Stomach smooth muscle (tissue), 2 donors: ENCODE results near the gene LRRC7.
"Not testable (repeated sequence)": the region's sequence is repeated elsewhere in the genome, so short reads cannot be mapped to it uniquely, and the experiment has no call there.

Source experiments
- H3K27ac ChIP-seq: one replicate; pipeline ENCODE4 v1.7.0; 2013; ENCODE audit warnings: mild to moderate bottlenecking, low read length, inconsistent platforms
- H3K27me3 ChIP-seq, 2 donors: one replicate each; pipeline ENCODE4 v1.7.0; 2013; ENCODE audit warnings: low read length in 2 of 2; ENCODE audit not compliant: insufficient read depth in 2 of 2, control insufficient read depth in 1 of 2
- H3K36me3 ChIP-seq, 2 donors: one replicate each; pipeline ENCODE4 v1.7.0; 2013; ENCODE audit warnings: low read length in 2 of 2; ENCODE audit not compliant: control insufficient read depth in 2 of 2, insufficient read depth in 2 of 2
- H3K4me1 ChIP-seq: one replicate; pipeline ENCODE4 v1.7.0; 2013; ENCODE audit warnings: low read length; ENCODE audit not compliant: control insufficient read depth, insufficient read depth
- H3K4me3 ChIP-seq, 2 donors: one replicate each; pipeline ENCODE4 v1.7.0; 2013; ENCODE audit warnings: low read length in 2 of 2
- H3K9ac ChIP-seq, 2 donors: one replicate each; pipeline ENCODE4 v1.7.0; 2013; ENCODE audit warnings: low read length in 2 of 2, mild to moderate bottlenecking in 1 of 2
- H3K9me3 ChIP-seq, 2 donors: one replicate each; pipeline ENCODE4 v1.7.0; 2013; ENCODE audit warnings: low read length in 2 of 2; ENCODE audit not compliant: control insufficient read depth in 2 of 2
- donor health status: healthy.
- donor health status: Pancreatic carcinoma.

Gene LRRC7

DNA sequence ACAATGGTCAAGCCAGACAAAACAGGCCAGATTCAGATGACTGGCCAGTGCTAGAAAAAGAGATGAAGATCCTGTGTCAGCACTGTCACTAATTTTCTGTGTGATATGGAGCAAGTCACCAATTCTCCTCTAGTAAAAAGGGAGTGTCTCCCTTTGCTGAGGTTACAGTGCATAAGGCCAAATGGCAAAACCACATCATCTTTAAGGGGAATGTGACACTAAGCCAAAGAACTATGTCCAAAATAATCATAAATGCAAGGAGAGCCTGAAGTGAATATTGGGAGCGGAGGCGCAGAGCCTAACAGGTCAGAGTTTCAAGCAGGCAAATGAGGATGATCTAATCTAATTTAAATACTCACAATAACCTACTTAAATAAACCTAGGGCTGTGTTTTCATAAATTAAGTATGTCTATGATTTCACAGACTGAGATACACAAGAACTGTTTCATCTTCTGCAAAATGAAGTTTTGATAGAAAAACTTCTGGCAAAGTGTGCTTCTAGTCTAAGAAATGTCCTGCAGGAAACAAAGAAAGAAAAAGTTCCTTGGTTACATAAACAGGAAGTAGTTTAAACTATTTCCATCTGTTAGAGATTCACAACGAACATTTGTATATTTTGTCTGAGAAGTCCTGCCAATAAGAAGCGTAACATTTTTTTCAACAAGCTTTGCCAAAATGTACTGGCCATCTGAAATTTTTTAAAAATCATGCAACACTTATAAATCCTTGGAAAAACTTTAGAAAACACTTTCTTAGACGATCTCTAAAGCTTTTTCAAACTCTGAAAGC lies 347.4 kb downstream of the LRRC7 start:
- no peak overlapping the region for H3K9ac ChIP-seq
- no peak overlapping the region for H3K27ac ChIP-seq

DNA sequence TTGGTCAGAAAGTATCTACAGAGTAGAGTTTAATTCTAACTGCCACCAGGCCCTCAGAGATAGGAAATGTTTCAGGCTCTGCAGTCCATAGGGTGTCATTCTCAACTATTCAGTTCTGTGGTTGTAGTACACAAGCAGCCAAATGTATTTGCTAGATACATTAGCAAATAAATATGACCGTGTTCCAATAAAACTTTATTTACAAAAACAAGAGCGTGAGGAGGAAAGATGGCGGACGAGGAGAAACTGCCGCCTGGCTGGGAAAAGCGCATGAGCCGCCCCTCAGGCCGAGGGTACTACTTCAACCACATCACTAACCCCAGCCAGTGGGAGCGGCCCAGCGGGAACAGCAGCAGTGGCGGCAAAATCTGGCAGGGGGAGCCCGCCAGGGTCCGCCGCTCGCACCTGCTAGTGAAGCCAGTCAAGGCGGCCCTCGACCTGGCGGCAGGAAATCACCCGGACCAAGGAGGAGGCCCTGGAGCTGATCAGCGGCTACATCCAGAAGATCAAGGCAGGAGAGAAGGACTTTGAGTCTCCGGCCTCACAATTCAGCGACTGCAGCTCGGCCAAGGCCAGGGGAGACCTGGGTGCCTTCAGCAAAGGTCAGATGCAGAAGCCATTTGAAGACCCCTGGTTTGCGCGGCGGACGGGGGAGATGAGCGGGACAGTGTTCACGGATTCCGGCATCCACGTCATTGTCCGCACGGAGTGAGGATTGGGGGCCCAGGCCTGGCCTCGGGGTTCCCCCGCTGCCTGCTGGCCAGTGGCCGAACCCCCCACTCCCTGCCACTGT lies 351.6 kb downstream of the LRRC7 start:
- H3K9ac ChIP-seq, result no peak overlapping the region
- no peak overlapping the region for H3K4me3 ChIP-seq
- H3K36me3 ChIP-seq, result no peaks in the 10 kb centered on the region
- no peak overlapping the region for H3K27ac ChIP-seq
- no peaks in the 10 kb centered on the region for H3K27me3 ChIP-seq
- H3K9me3 ChIP-seq, result no peaks in the 10 kb centered on the region
- no peaks in the 10 kb centered on the region for H3K4me1 ChIP-seq

More for the DNA sequence above, 347.4 kb downstream of the LRRC7 start:
- Histone ChIP-seq H3K4me1 (no peaks in the 10 kb centered on the region), H3K9me3 (no peaks in the 10 kb centered on the region), H3K27me3 (no peaks in the 10 kb centered on the region), H3K36me3 (no peaks in the 10 kb centered on the region), H3K4me3 (no peak overlapping the region)

DNA sequence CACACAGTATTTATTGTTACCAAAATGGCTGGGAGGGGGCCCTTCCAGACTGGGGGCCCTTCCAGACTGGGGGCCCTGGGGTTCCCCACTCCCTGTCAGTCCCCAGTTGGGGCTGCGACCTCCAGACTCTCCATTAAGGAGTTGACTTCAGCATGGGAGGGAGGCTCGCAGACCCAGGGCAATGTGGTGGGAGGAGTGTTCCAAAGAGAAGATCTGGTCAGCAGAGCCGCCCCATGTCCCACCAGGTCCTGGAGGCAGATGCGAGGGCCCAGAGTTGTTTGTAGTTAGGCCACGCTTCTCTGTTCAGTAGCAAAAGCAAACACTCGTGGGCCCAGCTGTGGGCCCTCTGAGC lies 352.2 kb downstream of the LRRC7 start:
- H3K9ac ChIP-seq, result no peak overlapping the region
- H3K27ac ChIP-seq, result no peak overlapping the region
- no peaks in the 10 kb centered on the region for H3K27me3 ChIP-seq
- H3K4me3 ChIP-seq, result no peak overlapping the region
- no peaks in the 10 kb centered on the region for H3K4me1 ChIP-seq
- H3K36me3 ChIP-seq, result no peaks in the 10 kb centered on the region
- H3K9me3 ChIP-seq, result no peaks in the 10 kb centered on the region

DNA sequence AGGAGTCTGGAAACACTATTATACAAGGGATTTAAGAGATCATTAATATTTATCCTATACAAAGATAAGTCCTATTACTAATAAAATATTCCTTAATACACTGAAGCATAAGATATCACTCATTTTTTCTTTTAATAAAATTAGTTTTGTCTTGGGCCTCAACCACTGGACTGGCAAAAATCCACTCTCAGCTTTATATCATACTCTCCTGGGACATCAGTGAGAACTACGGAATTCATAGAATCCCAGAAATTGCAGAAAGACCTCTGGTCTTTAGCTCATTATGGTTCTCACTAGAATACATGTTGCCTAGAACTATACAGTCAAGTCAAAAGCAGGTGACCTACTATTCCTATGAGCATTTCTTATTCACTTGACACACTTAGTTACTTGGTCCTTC lies 352.7 kb downstream of the LRRC7 start:
- no peak overlapping the region for H3K9ac ChIP-seq
- H3K4me1 ChIP-seq, result no peaks in the 10 kb centered on the region
- no peaks in the 10 kb centered on the region for H3K9me3 ChIP-seq
- H3K27ac ChIP-seq, result no peak overlapping the region
- no peak overlapping the region for H3K4me3 ChIP-seq
- no peaks in the 10 kb centered on the region for H3K36me3 ChIP-seq
- H3K27me3 ChIP-seq, result no peaks in the 10 kb centered on the region

DNA sequence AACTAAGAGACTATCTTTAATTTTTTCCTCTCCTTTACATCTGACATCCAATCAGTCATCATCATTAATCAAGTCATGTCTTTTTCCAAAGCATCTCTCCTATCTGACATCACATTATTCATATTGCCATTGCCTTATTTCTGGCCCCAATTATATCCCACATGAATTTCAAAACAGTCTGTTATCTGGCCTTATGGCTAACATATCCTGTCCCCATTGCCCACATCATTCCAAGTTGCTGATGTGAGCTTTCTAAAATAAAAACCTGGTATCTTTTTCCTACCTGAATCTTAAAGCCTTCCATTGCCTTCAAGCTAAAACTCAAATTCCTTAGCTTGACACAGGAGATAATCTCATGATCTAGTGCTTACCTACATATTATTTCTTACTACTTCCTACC lies 353.8 kb downstream of the LRRC7 start:
- no peak overlapping the region for H3K9ac ChIP-seq
- no peaks in the 10 kb centered on the region for H3K4me1 ChIP-seq
- no peak overlapping the region for H3K27ac ChIP-seq
- H3K27me3 ChIP-seq, result no peaks in the 10 kb centered on the region
- H3K36me3 ChIP-seq, result no peaks in the 10 kb centered on the region
- no peaks in the 10 kb centered on the region for H3K9me3 ChIP-seq
- H3K4me3 ChIP-seq, result no peak overlapping the region

DNA sequence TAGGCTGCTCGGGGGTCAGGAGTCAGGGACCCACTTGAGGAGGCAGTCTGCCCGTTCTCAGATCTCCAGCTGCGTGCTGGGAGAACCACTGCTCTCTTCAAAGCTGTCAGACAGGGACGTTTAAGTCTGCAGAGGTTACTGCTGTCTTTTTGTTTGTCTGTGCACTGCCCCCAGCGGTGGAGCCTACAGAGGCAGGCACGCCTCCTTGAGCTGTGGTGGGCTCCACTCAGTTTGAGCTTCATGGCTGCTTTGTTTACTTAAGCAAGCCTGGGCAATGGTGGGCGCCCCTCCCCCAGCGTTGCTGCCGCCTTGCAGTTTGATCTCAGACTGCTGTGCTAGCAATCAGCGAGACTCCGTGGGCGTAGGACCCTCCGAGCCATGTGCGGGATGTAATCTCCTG lies 360.5 kb downstream of the LRRC7 start:
- H3K9ac ChIP-seq, H3K27me3 ChIP-seq, H3K27ac ChIP-seq, H3K9me3 ChIP-seq, H3K4me3 ChIP-seq, H3K4me1 ChIP-seq, H3K36me3 ChIP-seq: not testable (repeated sequence)

DNA sequence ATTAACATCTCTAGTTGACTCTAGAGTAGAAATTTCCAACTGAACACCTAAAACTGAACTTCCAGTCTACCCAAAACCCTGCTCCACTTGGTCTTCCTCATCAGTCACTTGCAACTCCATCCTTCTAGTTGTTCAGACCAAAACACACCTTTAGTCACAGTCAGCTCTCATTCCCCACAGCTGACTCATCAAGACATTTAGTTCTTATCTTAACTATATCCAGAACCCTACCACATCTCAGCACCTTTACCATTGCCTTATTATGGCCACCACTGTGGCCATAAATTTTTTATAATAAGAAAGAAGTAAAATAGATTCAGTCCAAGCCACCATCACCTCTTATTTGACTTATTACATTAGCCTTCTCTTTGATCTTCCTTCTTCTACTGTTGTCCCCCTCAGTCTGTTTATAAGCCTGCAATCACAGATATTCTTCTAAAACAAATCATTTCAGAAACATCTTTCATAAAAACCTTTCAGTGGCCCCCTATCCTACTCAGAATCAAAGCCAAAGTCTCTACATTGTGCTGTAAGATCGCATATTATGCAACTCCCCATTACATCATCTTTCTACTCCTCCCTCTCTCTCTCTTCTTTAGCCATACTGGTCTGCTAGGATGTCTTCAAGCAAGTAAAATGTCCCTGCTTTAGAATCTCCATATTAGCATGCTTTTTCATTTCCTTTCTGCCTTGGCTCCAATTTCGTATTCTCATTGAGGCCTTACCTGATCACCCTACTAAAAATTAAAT lies 361.8 kb downstream of the LRRC7 start:
- Histone ChIP-seq H3K4me1 (no peaks in the 10 kb centered on the region), H3K27ac (no peak overlapping the region), H3K36me3 (no peaks in the 10 kb centered on the region), H3K9me3 (no peaks in the 10 kb centered on the region), H3K27me3 (no peaks in the 10 kb centered on the region), H3K4me3 (no peak overlapping the region), H3K9ac (no peak overlapping the region)

DNA sequence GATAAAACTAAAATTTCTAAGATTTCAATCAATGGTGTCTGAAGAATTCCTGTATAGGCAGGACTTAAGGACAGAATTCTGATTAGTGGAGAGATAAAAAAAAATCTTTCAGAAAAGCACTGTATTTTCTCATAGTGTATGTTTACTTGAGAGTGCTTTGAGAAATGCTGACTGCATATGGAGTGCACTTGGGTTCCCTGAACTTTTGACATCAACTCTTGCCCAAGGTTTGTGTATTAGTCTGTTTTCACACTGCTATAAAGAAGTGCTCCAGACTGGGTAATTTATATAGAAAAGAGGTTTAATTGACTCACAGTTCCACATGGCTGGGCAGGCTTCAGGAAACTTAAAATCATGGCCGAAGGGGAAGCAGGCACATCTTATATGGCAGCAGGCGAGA lies 362.7 kb downstream of the LRRC7 start:
- Histone ChIP-seq H3K4me3 (no peak overlapping the region), H3K27me3 (no peaks in the 10 kb centered on the region), H3K27ac (no peak overlapping the region), H3K9me3 (no peaks in the 10 kb centered on the region), H3K36me3 (no peaks in the 10 kb centered on the region), H3K9ac (no peak overlapping the region), H3K4me1 (no peaks in the 10 kb centered on the region)

DNA sequence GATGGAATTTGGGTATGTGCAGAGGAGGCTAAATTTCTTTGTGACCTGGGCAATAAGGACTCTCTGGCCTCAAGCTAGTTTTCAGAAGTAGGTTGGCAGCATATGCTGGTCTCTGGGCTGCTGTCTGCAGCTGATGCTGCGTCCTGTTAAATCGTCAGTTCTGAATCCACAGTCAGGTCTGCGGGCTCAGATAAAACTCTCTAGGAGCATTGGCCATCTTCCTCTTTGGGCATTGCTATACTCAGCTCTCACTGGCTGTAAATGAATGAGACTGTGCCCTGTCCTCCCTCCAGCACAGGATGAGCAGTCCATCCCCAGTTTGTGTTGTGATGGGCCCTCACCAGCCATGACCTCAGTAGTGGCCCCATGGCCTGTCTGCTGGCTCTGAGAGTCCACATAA lies 365.0 kb downstream of the LRRC7 start:
- no peak overlapping the region for H3K9ac ChIP-seq
- no peak overlapping the region for H3K27ac ChIP-seq
- no peaks in the 10 kb centered on the region for H3K4me1 ChIP-seq
- no peaks in the 10 kb centered on the region for H3K27me3 ChIP-seq
- no peaks in the 10 kb centered on the region for H3K9me3 ChIP-seq
- H3K4me3 ChIP-seq, result no peak overlapping the region
- no peaks in the 10 kb centered on the region for H3K36me3 ChIP-seq

DNA sequence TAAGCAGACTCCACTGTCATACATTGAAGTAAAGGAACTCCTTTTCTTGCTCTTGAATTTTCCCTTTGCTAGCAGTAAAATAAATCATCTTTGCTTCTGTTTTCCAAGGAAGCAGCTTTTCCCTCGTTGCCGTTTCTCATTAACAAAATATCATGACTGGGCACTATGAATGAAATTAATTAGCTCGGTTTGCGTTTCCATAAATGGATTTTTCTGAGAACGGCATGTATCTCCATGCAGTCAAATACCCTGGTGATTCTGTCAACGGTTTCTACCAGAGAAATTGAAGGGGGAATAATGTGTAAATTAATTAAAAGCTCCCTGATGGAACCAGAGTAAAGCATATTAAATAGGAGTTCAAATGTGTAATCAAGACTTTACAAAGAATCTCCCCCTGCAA lies 372.5 kb downstream of the LRRC7 start:
- Histone ChIP-seq H3K36me3 (no peaks in the 10 kb centered on the region), H3K4me3 (no peak overlapping the region), H3K27me3 (no peaks in the 10 kb centered on the region), H3K9ac (no peak overlapping the region), H3K9me3 (peaks cover 0 to 4% of the 10 kb centered on the region in 2 donors), H3K27ac (no peak overlapping the region), H3K4me1 (no peaks in the 10 kb centered on the region)
